BLaER1 treated with 17β-estradiol and CSF1 and Interleukin-3, amounts not matched to agents 10 nM and 100 nM (cell line): ENCODE measurements around the gene ODAD3.

Experiments used
- H3K27ac ChIP-seq, 11 experiments: shearing (Covaris generic); formaldehyde crosslinking; 2 replicates each; pipeline ENCODE4 v1.8.1; 2022
- H3K27me3 ChIP-seq, 11 experiments: shearing (Covaris generic); formaldehyde crosslinking; 2 replicates each; pipeline ENCODE4 v1.8.1; 2022
- H3K36me3 ChIP-seq, 11 experiments: shearing (Covaris generic); formaldehyde crosslinking; 2 replicates each; pipeline ENCODE4 v1.8.1; 2022
- H3K4me1 ChIP-seq, 10 experiments: shearing (Covaris generic); formaldehyde crosslinking; 2 replicates each; pipeline ENCODE4 v1.8.1; 2022
- H3K4me2 ChIP-seq, 11 experiments: shearing (Covaris generic); formaldehyde crosslinking; 2 replicates each; pipeline ENCODE4 v1.8.1; 2022
- H3K4me3 ChIP-seq, 10 experiments: shearing (Covaris generic); formaldehyde crosslinking; 2 replicates each; pipeline ENCODE4 v1.8.1; 2022
- H3K9ac ChIP-seq, 11 experiments: shearing (Covaris generic); formaldehyde crosslinking; 2 replicates each; pipeline ENCODE4 v1.8.1; 2022
- H3K9me3 ChIP-seq, 11 experiments: shearing (Covaris generic); formaldehyde crosslinking; replicated peaks in 1 of 11; 2 replicates each; pipeline ENCODE4 v1.8.1; 2022
- H4K20me1 ChIP-seq, 11 experiments: shearing (Covaris generic); formaldehyde crosslinking; 2 replicates each; pipeline ENCODE4 v1.8.1; 2022
- Cebpa-rat ChIP-seq, 11 experiments: shearing (Covaris generic); IDR thresholded peaks; 2 replicates each; pipeline ENCODE4 v1.8.1; 2022

ODAD3 gene

DNA sequence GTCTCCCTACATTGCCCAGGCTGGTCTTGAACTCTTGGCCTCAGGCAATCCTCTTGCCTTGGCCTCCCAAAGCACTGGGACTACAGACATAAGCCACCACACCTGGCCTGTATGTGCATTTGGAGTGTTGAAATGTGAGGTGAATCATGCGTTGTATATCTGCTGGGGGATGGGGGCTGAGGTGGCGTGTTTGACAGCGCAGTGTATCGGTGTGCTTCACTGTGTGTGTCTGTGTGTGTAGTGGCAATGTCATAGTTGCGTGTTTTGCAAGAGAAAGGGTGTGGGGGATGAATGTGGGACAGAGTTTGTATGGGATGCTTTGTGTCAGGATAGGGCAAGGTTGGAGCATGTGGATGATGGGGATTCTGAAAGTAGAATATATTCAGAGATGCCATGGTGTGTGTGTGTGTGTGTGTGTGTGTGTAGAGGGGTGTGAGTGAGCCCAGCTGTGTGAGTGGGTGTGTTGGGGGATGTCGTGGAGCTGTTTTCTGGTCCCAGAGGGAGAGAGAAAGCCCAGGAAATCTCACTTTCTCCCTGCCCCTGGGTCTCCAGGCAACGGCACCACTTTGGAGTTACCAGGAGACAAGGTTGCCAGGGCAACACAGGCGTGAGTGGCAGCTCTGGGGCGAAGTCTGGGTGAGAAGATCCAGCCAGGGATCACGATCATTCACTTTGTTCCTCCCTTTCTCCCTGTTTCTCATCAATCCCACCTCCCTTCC is 61.6 kb downstream of the ODAD3 start:
- H3K27ac ChIP-seq: peak overlapping the region in 4 of 11 experiments; percentile 2 to 96 (median 94); a peak in 4 of 22 replicates
- H3K9ac ChIP-seq: peak overlapping the region in 4 of 11 experiments; percentile 15 to 94 (median 92); a peak in 4 of 22 replicates
- H3K4me1 ChIP-seq: peaks cover 37 to 48% (median 45%) of the 10 kb centered on the region in 10 experiments
- H4K20me1 ChIP-seq: peaks cover 0 to 8% (median 0%) of the 10 kb centered on the region in 11 experiments; a peak in 1 of 22 replicates
- peak overlapping the region in 3 of 10 experiments; percentile 68 to 70 (median 69); a peak in 2 of 20 replicates for H3K4me3 ChIP-seq
- no peaks in the 10 kb centered on the region for H3K9me3 ChIP-seq
- H3K27me3 ChIP-seq: no peaks in the 10 kb centered on the region
- H3K36me3 ChIP-seq: peaks cover 0 to 9% (median 0%) of the 10 kb centered on the region in 11 experiments; a peak in 2 of 22 replicates
- no peak for TF ChIP-seq Cebpa-rat (IDR thresholded peaks at IDR 0.05)
- peak overlapping the region; percentile 71 to 99 (median 87) for H3K4me2 ChIP-seq

DNA sequence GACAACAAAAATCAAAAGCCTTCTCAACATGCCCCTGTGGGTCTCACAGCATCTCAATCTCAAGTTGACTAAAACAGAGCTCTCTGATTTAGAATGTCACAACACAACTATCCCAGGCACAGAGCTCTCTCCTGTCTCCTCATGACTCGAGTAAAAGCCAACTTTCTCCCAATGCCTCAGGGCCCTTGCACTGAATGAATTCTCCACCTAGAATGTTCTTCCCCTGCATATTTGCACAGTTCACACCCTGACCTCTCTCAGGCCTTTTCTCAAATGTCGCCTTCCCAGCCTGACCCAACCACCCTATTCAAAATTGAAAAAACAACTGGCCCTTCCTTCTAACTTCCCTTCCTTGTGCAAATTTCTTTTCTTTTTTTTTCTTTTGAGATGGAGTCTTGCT is 64.2 kb downstream of the ODAD3 start:
- H3K4me1 ChIP-seq: peaks cover 11 to 22% (median 19%) of the 10 kb centered on the region in 10 experiments
- peaks cover 0 to 20% (median 5%) of the 10 kb centered on the region in 11 experiments; a peak in 10 of 22 replicates for H3K36me3 ChIP-seq
- H4K20me1 ChIP-seq: peaks cover 0 to 11% (median 0%) of the 10 kb centered on the region in 11 experiments; a peak in 1 of 22 replicates
- H3K4me3 ChIP-seq: no peak overlapping the region
- no peak overlapping the region for H3K4me2 ChIP-seq
- no peak for TF ChIP-seq Cebpa-rat (IDR thresholded peaks at IDR 0.05)
- no peak overlapping the region for H3K9ac ChIP-seq
- no peaks in the 10 kb centered on the region for H3K27me3 ChIP-seq
- H3K27ac ChIP-seq: no peak overlapping the region
- no peaks in the 10 kb centered on the region for H3K9me3 ChIP-seq
